Neural cell (in vitro differentiated cells): ENCODE data around the gene CEMP1. TPM values are rescaled to one million over a fixed set of nuclear protein-coding genes. Genes with fewer than 3 reads are reported as not detected.

ENCODE experiments used
- H2AFZ ChIP-seq: fragments of 200-600, 300-800 bp; sonication (generic), shearing (Covaris generic); 2 replicates; pipeline ENCODE4 v1.6.0; 2014; ENCODE audit warnings: low read depth, mild to moderate bottlenecking, antibody characterized with exemption, low read length, moderate library complexity
- H3F3A ChIP-seq: fragments of 200-600 bp; shearing (Covaris generic); 2 replicates; pipeline ENCODE4 v1.6.1; 2016; ENCODE audit warnings: mild to moderate bottlenecking, moderate library complexity, mixed read lengths, antibody characterized with exemption, low read length; ENCODE audit not compliant: insufficient read depth, poor library complexity, severe bottlenecking
- H3K27ac ChIP-seq: fragments of 200-600, 300-800 bp; sonication (generic), shearing (Covaris generic); 2 replicates; pipeline ENCODE4 v1.5.1; 2014; ENCODE audit warnings: mild to moderate bottlenecking, low read length, moderate library complexity
- H3K27me3 ChIP-seq: fragments of 300-800, 200-600 bp; sonication (generic), shearing (Covaris generic); 2 replicates; pipeline ENCODE4 v1.6.0; 2014; ENCODE audit warnings: mild to moderate bottlenecking, low read depth, low read length, moderate library complexity; ENCODE audit not compliant: insufficient read depth
- H3K36me3 ChIP-seq: fragments of 300-800, 200-600 bp; sonication (generic), shearing (Covaris generic); 2 replicates; pipeline ENCODE4 v1.5.1; 2014; ENCODE audit warnings: mild to moderate bottlenecking, antibody characterized with exemption, low read length, moderate library complexity; ENCODE audit not compliant: insufficient read depth
- H3K4me2 ChIP-seq: fragments of 300-800, 200-600 bp; sonication (generic), shearing (Covaris generic); 2 replicates; pipeline ENCODE4 v1.6.0; 2014; ENCODE audit warnings: mild to moderate bottlenecking, low read length
- H3K4me3 ChIP-seq: fragments of 300-800, 200-600 bp; sonication (generic), shearing (Covaris generic); 2 replicates; pipeline ENCODE4 v1.5.1; 2014; ENCODE audit warnings: mild to moderate bottlenecking, low read length, moderate library complexity
- H3K79me2 ChIP-seq: fragments of 200-600 bp; shearing (Covaris generic); replicated peaks from 2 replicates; pipeline ENCODE4 v1.6.0; 2014; ENCODE audit warnings: mild to moderate bottlenecking, low read length, moderate library complexity; ENCODE audit not compliant: insufficient read depth
- H3K9ac ChIP-seq: fragments of 300-800, 200-600 bp; sonication (generic), shearing (Covaris generic); 2 replicates; pipeline ENCODE4 v1.6.1; 2016; ENCODE audit warnings: mild to moderate bottlenecking, low read length, mixed read lengths
- H3K9me2 ChIP-seq: fragments of 200-600 bp; shearing (Covaris generic); 2 replicates; pipeline ENCODE4 v1.6.1; 2016; ENCODE audit warnings: mild to moderate bottlenecking, low read length, mixed read lengths; ENCODE audit not compliant: insufficient read depth
- H3K9me3 ChIP-seq: fragments of 200-600, 300-800 bp; sonication (generic), shearing (Covaris generic); 2 replicates; pipeline ENCODE4 v1.6.1; 2016; ENCODE audit warnings: mild to moderate bottlenecking, mixed run types, low read length, moderate library complexity, mixed read lengths
- H4K20me1 ChIP-seq: fragments of 200-600 bp; shearing (Covaris generic); 2 replicates; pipeline ENCODE4 v1.6.1; 2016; ENCODE audit warnings: mild to moderate bottlenecking, mixed run types; ENCODE audit not compliant: insufficient read depth
- CTCF ChIP-seq: fragments of 450-650 bp; IDR thresholded peaks from 2 replicates; pipeline ENCODE4 v1.5.1; 2014; ENCODE audit warnings: antibody characterized with exemption, mild to moderate bottlenecking, moderate library complexity; ENCODE audit not compliant: poor library complexity, severe bottlenecking
- EP300 ChIP-seq: fragments of 450-650 bp; conservative IDR thresholded peaks from 2 replicates; pipeline ENCODE4 v1.6.1; 2014; ENCODE audit warnings: antibody characterized with exemption, mild to moderate bottlenecking, moderate library complexity; ENCODE audit not compliant: poor library complexity, severe bottlenecking
- EZH2 ChIP-seq: fragments of 200-600, 300-800 bp; shearing (Covaris generic), sonication (generic); IDR thresholded peaks from 2 replicates; pipeline ENCODE4 v1.6.1; 2014; ENCODE audit warnings: antibody characterized with exemption, low read length, borderline replicate concordance, mild to moderate bottlenecking; ENCODE audit not compliant: insufficient read depth, poor library complexity, severe bottlenecking
- MXI1 ChIP-seq: fragments of 450-650 bp; conservative IDR thresholded peaks from 2 replicates; pipeline ENCODE4 v1.6.1; 2014; ENCODE audit warnings: antibody characterized with exemption, mild to moderate bottlenecking; ENCODE audit not compliant: poor library complexity, severe bottlenecking
- POLR2AphosphoS5 ChIP-seq: IDR thresholded peaks from 2 replicates; pipeline ENCODE4 v1.6.1; 2012
- RAD21 ChIP-seq: fragments of 450-650 bp; conservative IDR thresholded peaks from 2 replicates; pipeline ENCODE4 v1.6.1; 2014; ENCODE audit warnings: antibody characterized with exemption, mild to moderate bottlenecking, moderate library complexity
- REST ChIP-seq: IDR thresholded peaks from 2 replicates; pipeline ENCODE4 v1.6.1; 2012; ENCODE audit warnings: borderline replicate concordance
- SMC3 ChIP-seq: fragments of 450-650 bp; conservative IDR thresholded peaks from 2 replicates; pipeline ENCODE4 v1.6.1; 2014; ENCODE audit warnings: antibody characterized with exemption, mild to moderate bottlenecking, moderate library complexity; ENCODE audit not compliant: poor library complexity
- TAF1 ChIP-seq: IDR thresholded peaks from 2 replicates; pipeline ENCODE4 v1.6.1; 2012; ENCODE audit warnings: low read depth
- polyA plus RNA-seq: library from polyadenylated mRNA; depleted of rRNA; stranded (reverse); fragments of >200 nt; gene quantifications from 2 replicates; pipeline ENCODE4 v1.2.3, GENCODE V29; 2014

CEMP1 gene
- polyA plus RNA-seq, 1 donor from 2014 or later = 0.46 TPM

- no peak overlapping the region for H3K4me2 ChIP-seq
- no peaks in the 10 kb centered on the region for H3K79me2 ChIP-seq
- H2AFZ ChIP-seq = no peak overlapping the region
- no peaks in the 10 kb centered on the region for H3K9me2 ChIP-seq
- no peak overlapping the region for H3K27ac ChIP-seq
- no peaks in the 10 kb centered on the region for H3F3A ChIP-seq
- no peaks in the 10 kb centered on the region for H3K27me3 ChIP-seq
- H3K4me3 ChIP-seq = no peak overlapping the region
- H3K9ac ChIP-seq = no peak overlapping the region
- H3K9me3 ChIP-seq = no peaks in the 10 kb centered on the region
- no peaks in the 10 kb centered on the region for H3K36me3 ChIP-seq
- no peaks in the 10 kb centered on the region for H4K20me1 ChIP-seq
- no peak for TF ChIP-seq TAF1
- no peak for TF ChIP-seq EZH2
- no peak for TF ChIP-seq CTCF
- no peak for TF ChIP-seq RAD21
- TF ChIP-seq POLR2AphosphoS5 = no peak
Measured at GRCh38 chr16:2497116-2497630, 34.0 kb downstream of the CEMP1 start.

- H3K9me2 ChIP-seq = no peaks in the 10 kb centered on the region
- no peak overlapping the region for H3K4me2 ChIP-seq
- TF ChIP-seq POLR2AphosphoS5 (no peak), TAF1 (no peak)
- H3K9me3 ChIP-seq = no peaks in the 10 kb centered on the region
- H4K20me1 ChIP-seq = no peaks in the 10 kb centered on the region
- no peaks in the 10 kb centered on the region for H3K27me3 ChIP-seq
- H3K9ac ChIP-seq = no peak overlapping the region
- H3K79me2 ChIP-seq = no peaks in the 10 kb centered on the region
- no peak overlapping the region for H3K27ac ChIP-seq
- H3K36me3 ChIP-seq = no peaks in the 10 kb centered on the region
- H3K4me3 ChIP-seq = no peak overlapping the region
- H2AFZ ChIP-seq = no peak overlapping the region
- no peaks in the 10 kb centered on the region for H3F3A ChIP-seq
Measured at GRCh38 chr16:2496223-2497115, 34.7 kb downstream of the CEMP1 start.

GRCh38 chr16:2495041-2495440 lies 36.2 kb downstream of the CEMP1 start:
- Histone ChIP-seq H3K27ac (no peak overlapping the region), H3K36me3 (no peaks in the 10 kb centered on the region), H3K9ac (no peak overlapping the region), H4K20me1 (no peaks in the 10 kb centered on the region), H3K9me3 (no peaks in the 10 kb centered on the region), H2AFZ (no peak overlapping the region), H3K79me2 (no peaks in the 10 kb centered on the region), H3K4me3 (no peak overlapping the region), H3K9me2 (no peaks in the 10 kb centered on the region), H3K4me2 (no peak overlapping the region), H3F3A (no peaks in the 10 kb centered on the region), H3K27me3 (no peaks in the 10 kb centered on the region)
- no peak for TF ChIP-seq RAD21
- no peak for TF ChIP-seq POLR2AphosphoS5
- no peak for TF ChIP-seq SMC3
- TF ChIP-seq REST = no peak
- no peak for TF ChIP-seq CTCF
- no peak for TF ChIP-seq EP300
- no peak for TF ChIP-seq MXI1
- TF ChIP-seq EZH2 = no peak
- TF ChIP-seq TAF1 = no peak
